H1 (cell line): ENCODE data around the gene TTC32. TPM values are rescaled to one million over a fixed set of nuclear protein-coding genes. Genes with fewer than 3 reads are reported as not detected.

Source experiments
- BCL11A ChIP-seq, 2 experiments: IDR thresholded peaks; one replicate each; pipeline ENCODE4 v1.6.1; 2011; ENCODE audit warnings: low read depth in 2 of 2, low read length in 2 of 2, mild to moderate bottlenecking in 2 of 2
- BRCA1 ChIP-seq: IDR thresholded peaks from 2 replicates; pipeline ENCODE4 v1.6.1; 2012; ENCODE audit warnings: low read depth, low read length, improper control_type of control experiment
- E2F6 ChIP-seq: IDR thresholded peaks from 2 replicates; pipeline ENCODE4 v1.6.1; 2012; ENCODE audit warnings: inconsistent platforms
- YY1 ChIP-seq: IDR thresholded peaks from 2 replicates; pipeline ENCODE4 v1.6.1; 2011; ENCODE audit warnings: low read depth, mild to moderate bottlenecking, low read length
- polyA plus RNA-seq, 7 experiments: library from polyadenylated mRNA; depleted of rRNA in 3 of 7; stranded (reverse) in 5 of 7; unstranded in 2 of 7; fragments of >200 nt in 5 of 7; fragments of 200-250 nt in 2 of 7; gene quantifications; 1 replicate in 5 of 7; 2 replicates in 1 of 7; 4 replicates in 1 of 7; pipeline versions ENCODE4 v1.2.1 to v1.2.3, GENCODE V29; 2011 to 2013; ENCODE audit warnings: missing spikeins in 2 of 7, mixed read lengths in 2 of 7
- total RNA-seq: library from RNA; stranded (reverse); fragmentation: NEBNext Ultra II Directional; extraction: Animal tissue kit (Norgen Biotek cat#: 25700); gene quantifications from 2 replicates; pipeline ENCODE4 v1.2.1, GENCODE V29; 2021
- TF ChIP-seq, protein P1 (sequence below): fragments of 300-600 bp; sonication (generic); IDR thresholded peaks from 2 replicates; pipeline ENCODE4 v1.7.1; 2012; ENCODE audit warnings: low read length, moderate library complexity, mild to moderate bottlenecking, inconsistent platforms; ENCODE audit not compliant: insufficient replicate concordance
- TF ChIP-seq, protein P2 (sequence below): IDR thresholded peaks from 2 replicates; pipeline ENCODE4 v1.6.1; 2011; ENCODE audit warnings: low read length, improper control_type of control experiment

The TTC32 gene
- total and polyA plus RNA-seq, 2 of the 8 experiments (the other 6 are each of a cell fraction or from before 2014, with no cell fraction given): 6.8 to 8.7 TPM

DNA sequence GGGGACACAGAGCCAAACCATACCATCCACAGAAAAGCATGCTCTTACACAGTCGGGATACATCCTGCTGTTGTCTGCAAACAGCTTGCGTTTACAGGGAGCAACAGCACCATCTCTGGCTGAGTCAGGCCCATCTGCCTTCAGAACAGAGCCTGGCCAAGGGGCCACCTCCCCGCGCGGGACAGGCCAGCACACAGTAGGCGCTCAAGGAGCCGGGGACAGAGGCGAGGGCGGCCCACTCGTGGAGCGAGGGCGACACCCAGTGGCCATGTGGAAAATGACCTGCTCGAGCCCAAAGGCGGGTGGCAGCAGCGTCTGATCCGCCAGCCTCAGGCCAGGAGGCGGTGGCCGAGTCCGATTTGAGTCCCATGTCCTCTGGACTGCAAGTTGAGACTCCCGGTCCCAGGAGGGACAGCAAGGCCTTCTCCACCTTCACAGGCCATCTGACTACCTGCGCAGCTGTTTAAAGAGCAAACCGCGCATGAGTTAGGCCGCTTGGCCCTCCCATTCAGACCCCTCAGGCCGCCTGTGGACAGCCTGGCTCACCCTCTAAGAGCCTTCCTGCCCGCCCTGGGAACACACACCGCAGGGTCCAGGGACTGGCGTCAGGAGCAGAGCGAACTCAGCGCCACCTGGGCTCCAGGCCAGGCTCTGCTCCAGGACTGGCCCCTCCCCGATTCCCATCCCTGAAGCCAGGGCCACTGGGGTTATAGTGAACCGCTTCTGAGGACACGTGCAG, 38.3 kb downstream of the TTC32 start (continued):
- TF ChIP-seq, protein P1, sequence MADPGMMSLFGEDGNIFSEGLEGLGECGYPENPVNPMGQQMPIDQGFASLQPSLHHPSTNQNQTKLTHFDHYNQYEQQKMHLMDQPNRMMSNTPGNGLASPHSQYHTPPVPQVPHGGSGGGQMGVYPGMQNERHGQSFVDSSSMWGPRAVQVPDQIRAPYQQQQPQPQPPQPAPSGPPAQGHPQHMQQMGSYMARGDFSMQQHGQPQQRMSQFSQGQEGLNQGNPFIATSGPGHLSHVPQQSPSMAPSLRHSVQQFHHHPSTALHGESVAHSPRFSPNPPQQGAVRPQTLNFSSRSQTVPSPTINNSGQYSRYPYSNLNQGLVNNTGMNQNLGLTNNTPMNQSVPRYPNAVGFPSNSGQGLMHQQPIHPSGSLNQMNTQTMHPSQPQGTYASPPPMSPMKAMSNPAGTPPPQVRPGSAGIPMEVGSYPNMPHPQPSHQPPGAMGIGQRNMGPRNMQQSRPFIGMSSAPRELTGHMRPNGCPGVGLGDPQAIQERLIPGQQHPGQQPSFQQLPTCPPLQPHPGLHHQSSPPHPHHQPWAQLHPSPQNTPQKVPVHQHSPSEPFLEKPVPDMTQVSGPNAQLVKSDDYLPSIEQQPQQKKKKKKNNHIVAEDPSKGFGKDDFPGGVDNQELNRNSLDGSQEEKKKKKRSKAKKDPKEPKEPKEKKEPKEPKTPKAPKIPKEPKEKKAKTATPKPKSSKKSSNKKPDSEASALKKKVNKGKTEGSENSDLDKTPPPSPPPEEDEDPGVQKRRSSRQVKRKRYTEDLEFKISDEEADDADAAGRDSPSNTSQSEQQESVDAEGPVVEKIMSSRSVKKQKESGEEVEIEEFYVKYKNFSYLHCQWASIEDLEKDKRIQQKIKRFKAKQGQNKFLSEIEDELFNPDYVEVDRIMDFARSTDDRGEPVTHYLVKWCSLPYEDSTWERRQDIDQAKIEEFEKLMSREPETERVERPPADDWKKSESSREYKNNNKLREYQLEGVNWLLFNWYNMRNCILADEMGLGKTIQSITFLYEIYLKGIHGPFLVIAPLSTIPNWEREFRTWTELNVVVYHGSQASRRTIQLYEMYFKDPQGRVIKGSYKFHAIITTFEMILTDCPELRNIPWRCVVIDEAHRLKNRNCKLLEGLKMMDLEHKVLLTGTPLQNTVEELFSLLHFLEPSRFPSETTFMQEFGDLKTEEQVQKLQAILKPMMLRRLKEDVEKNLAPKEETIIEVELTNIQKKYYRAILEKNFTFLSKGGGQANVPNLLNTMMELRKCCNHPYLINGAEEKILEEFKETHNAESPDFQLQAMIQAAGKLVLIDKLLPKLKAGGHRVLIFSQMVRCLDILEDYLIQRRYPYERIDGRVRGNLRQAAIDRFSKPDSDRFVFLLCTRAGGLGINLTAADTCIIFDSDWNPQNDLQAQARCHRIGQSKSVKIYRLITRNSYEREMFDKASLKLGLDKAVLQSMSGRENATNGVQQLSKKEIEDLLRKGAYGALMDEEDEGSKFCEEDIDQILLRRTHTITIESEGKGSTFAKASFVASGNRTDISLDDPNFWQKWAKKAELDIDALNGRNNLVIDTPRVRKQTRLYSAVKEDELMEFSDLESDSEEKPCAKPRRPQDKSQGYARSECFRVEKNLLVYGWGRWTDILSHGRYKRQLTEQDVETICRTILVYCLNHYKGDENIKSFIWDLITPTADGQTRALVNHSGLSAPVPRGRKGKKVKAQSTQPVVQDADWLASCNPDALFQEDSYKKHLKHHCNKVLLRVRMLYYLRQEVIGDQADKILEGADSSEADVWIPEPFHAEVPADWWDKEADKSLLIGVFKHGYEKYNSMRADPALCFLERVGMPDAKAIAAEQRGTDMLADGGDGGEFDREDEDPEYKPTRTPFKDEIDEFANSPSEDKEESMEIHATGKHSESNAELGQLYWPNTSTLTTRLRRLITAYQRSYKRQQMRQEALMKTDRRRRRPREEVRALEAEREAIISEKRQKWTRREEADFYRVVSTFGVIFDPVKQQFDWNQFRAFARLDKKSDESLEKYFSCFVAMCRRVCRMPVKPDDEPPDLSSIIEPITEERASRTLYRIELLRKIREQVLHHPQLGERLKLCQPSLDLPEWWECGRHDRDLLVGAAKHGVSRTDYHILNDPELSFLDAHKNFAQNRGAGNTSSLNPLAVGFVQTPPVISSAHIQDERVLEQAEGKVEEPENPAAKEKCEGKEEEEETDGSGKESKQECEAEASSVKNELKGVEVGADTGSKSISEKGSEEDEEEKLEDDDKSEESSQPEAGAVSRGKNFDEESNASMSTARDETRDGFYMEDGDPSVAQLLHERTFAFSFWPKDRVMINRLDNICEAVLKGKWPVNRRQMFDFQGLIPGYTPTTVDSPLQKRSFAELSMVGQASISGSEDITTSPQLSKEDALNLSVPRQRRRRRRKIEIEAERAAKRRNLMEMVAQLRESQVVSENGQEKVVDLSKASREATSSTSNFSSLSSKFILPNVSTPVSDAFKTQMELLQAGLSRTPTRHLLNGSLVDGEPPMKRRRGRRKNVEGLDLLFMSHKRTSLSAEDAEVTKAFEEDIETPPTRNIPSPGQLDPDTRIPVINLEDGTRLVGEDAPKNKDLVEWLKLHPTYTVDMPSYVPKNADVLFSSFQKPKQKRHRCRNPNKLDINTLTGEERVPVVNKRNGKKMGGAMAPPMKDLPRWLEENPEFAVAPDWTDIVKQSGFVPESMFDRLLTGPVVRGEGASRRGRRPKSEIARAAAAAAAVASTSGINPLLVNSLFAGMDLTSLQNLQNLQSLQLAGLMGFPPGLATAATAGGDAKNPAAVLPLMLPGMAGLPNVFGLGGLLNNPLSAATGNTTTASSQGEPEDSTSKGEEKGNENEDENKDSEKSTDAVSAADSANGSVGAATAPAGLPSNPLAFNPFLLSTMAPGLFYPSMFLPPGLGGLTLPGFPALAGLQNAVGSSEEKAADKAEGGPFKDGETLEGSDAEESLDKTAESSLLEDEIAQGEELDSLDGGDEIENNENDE: no peak
- TF ChIP-seq, protein P2, sequence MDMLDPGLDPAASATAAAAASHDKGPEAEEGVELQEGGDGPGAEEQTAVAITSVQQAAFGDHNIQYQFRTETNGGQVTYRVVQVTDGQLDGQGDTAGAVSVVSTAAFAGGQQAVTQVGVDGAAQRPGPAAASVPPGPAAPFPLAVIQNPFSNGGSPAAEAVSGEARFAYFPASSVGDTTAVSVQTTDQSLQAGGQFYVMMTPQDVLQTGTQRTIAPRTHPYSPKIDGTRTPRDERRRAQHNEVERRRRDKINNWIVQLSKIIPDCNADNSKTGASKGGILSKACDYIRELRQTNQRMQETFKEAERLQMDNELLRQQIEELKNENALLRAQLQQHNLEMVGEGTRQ: no peak
- peak; percentile 53; the same call in 1 of the 2 replicates for TF ChIP-seq YY1
- peak; percentile 18 for TF ChIP-seq E2F6
- TF ChIP-seq BCL11A (IDR thresholded peaks at IDR 0.05; ENCODE audit: low read depth in 2 of 2, low read length in 2 of 2): no peak
- TF ChIP-seq BRCA1: no peak
